ENCODE results near the gene FKBP7.
"Not testable (repeated sequence)": the region's sequence is repeated elsewhere in the genome, so short reads cannot be mapped to it uniquely, and the experiment has no call there.

Gene FKBP7

GRCh38 chr2:178449700-178450523 lies 28.5 kb downstream of the FKBP7 start:
- DNase-seq (ENCODE audit: low read depth): no peak

- DNase-seq (ENCODE audit: low read depth): no peak
These were observed 29.3 kb downstream of the FKBP7 start for GRCh38 chr2:178448968-178449661.

GRCh38 chr2:178441426-178441825 lies 37.0 kb downstream of the FKBP7 start:
- DNase-seq (ENCODE audit: low read depth): no peak

GRCh38 chr2:178436662-178437061 lies 41.7 kb downstream of the FKBP7 start:
- no peak for DNase-seq (ENCODE audit: low read depth)

GRCh38 chr2:178429336-178429735 lies 49.1 kb downstream of the FKBP7 start:
- no peak for DNase-seq (ENCODE audit: low read depth)

GRCh38 chr2:178428396-178428806 lies 50.0 kb downstream of the FKBP7 start:
- DNase-seq (ENCODE audit: low read depth): no peak

GRCh38 chr2:178427458-178427857 lies 50.9 kb downstream of the FKBP7 start:
- DNase-seq (ENCODE audit: low read depth): no peak

- no peak for DNase-seq (ENCODE audit: low read depth)
These were observed 52.0 kb downstream of the FKBP7 start for GRCh38 chr2:178426388-178426787.

GRCh38 chr2:178425255-178425827 lies 53.1 kb downstream of the FKBP7 start:
- DNase-seq (ENCODE audit: low read depth): no peak

- not testable (repeated sequence) for DNase-seq (ENCODE audit: low read depth)
These were observed 54.7 kb downstream of the FKBP7 start for GRCh38 chr2:178423746-178424145.

- DNase-seq (ENCODE audit: low read depth): no peak
These were observed 56.3 kb downstream of the FKBP7 start for GRCh38 chr2:178422097-178422496.

- DNase-seq (ENCODE audit: low read depth): no peak
These were observed 57.9 kb downstream of the FKBP7 start for GRCh38 chr2:178420463-178420999.

GRCh38 chr2:178419123-178419522 lies 59.3 kb downstream of the FKBP7 start:
- DNase-seq (ENCODE audit: low read depth): no peak

- no peak for DNase-seq (ENCODE audit: low read depth)
These were observed 60.0 kb downstream of the FKBP7 start for GRCh38 chr2:178418426-178418825.

GRCh38 chr2:178417916-178418315 lies 60.5 kb downstream of the FKBP7 start:
- no peak for DNase-seq (ENCODE audit: low read depth)

GRCh38 chr2:178415979-178416378 lies 62.4 kb downstream of the FKBP7 start:
- DNase-seq (ENCODE audit: low read depth): no peak

- peak; percentile 57 for DNase-seq (ENCODE audit: low read depth)
These were observed 63.8 kb downstream of the FKBP7 start for GRCh38 chr2:178414266-178415247.

All from HS-27A (cell line).